Measurements from ENCODE around the gene ST3GAL6.

The ST3GAL6 gene, protein sequence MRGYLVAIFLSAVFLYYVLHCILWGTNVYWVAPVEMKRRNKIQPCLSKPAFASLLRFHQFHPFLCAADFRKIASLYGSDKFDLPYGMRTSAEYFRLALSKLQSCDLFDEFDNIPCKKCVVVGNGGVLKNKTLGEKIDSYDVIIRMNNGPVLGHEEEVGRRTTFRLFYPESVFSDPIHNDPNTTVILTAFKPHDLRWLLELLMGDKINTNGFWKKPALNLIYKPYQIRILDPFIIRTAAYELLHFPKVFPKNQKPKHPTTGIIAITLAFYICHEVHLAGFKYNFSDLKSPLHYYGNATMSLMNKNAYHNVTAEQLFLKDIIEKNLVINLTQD

DNA sequence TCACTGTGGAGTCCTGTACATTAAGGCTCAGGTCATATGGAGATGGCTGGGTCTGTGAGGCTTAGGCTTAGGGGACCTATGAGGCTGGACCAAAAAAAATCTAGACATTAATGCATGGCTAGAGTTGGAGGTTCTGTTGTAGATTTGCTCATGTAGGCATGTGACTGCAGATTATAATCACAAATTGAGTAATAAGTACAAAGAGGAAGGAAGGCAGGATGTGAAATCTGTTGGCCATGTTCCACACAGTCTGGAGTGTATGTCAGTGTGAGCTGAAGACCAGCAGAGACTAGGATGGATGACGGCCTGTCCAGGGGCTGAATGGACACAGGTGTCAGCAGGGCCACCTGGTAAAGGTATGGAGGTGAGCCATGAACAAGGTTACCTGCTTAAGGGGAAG lies at the start of gene ST3GAL6:
Gene ST3GAL6 (plus strand): TSS at position 265 of the 400 bp plus-strand sequence. CDS start 5,101 bp downstream, outside the sequence.
- DNase-seq (ENCODE audit: low read depth), result no peak

DNA sequence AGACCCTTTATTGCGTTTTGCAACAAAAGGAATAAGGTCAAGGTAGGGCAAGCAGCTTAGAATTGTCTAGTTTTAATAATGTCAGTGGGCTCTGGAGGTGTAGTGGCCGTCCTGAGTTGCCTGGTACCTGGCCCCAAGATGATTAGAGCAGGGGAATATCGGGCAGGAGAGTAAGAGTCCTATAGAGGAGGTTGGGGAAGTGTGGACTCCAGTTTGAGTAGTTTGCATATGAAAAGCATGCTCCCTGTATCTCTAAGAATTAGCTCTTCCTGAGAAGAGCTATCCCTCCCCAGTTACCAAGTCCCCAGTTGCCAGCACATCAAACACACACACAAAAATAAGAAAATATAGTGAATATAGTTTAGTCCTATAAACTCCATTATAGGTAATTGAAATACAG lies 49.2 kb upstream of the ST3GAL6 start:
- no peak for DNase-seq (ENCODE audit: low read depth)

DNA sequence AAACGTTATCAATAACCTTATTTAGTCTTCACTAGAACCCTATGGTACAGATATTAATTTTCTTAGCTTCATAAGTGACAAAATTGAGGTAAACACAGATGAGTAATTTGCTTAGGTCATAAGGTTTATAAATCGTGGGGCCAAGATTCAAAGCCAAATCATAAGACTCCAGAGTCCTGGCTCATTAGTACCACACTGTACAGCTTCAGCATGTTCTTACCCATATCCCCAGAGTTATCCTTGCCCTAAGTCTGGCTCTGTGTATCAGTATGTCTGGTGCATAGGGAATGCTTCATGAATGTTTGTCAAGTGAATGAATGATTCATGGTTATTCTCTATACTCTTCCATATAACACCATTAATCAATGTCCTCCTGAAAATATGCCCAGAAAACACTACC lies 45.6 kb upstream of the ST3GAL6 start:
- DNase-seq (ENCODE audit: low read depth), result no peak

DNA sequence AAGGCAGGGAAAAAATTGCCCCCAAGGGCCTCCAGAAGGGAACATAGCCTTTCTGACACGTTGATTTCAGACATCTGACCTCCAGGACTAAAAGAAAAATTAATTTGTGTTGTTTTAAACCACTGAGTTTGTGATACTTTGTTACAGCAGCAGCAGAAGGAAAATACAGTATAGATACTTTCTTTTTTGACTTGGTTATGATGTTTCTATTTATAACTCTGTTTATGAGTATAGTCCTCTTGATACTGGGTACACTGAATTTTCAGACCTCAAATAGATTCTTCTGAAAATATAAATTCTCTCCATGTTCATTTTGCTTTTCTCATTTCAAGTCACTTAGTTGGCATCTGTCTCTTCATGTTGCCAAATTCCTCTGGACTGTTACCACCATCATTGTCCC lies 44.4 kb upstream of the ST3GAL6 start:
- no peak for DNase-seq (ENCODE audit: low read depth)

DNA sequence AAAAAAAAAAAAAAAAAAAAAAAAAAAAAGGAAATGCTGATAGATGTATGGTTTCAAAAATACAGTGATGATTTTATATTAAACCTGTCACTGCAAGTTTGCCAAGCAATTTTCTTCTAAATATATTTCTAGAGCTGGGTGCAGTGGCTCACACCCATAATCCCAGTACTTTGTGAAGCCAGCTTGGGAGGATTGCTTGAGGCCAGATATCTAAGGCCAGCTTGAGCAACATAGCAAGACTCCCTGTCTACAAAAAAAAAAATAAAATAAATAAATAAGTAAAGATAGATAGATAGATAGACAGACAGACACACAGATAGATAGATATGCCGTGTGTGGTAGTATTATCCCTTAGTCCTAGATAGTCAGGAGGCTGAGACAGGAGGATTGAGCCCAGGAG lies 41.4 kb upstream of the ST3GAL6 start:
- DNase-seq (ENCODE audit: low read depth), result no peak

GRCh38 chr3:98722389-98722788 lies 40.8 kb upstream of the ST3GAL6 start:
- DNase-seq (ENCODE audit: low read depth), result no peak

- no peak for DNase-seq (ENCODE audit: low read depth)
These were observed 37.8 kb upstream of the ST3GAL6 start for GRCh38 chr3:98725352-98725751.

DNA sequence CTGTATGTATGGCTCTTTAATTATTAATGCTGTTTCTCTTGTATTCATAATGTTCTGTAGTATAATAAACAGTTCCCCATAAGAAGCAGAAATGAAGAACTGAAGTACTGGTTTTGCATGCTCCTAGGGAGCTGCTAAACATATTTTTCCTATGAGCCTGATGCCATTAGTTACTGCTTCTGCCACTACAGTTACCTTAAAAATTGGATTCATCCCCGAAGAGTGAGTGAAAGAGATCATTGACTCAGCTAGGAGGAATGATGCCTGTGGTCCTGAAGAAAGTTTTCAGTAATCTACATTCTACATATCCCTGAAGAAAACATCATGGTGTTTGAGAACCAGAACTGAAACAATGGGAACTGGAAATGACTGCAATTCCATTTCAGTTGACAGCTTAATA lies 37.1 kb upstream of the ST3GAL6 start:
- DNase-seq (ENCODE audit: low read depth), result no peak

DNA sequence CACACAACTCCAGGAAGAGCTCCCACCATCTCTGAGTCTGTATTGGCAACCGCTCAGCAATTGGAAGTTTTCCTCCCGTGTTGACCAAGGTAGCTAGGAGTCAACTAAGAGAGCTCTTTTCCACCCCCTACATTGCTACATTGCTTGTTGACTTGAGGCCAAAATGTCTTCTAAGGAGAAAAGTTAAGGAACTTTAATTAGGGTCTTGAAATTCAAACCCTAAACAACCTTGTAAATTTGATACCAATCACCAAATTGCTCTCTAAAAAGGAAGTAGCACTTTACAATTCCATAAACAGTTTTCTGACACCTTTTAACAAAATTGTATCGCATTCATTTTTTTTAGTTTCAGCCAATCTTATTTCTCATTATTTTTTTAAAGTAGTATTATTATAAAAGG lies 35.5 kb upstream of the ST3GAL6 start:
- DNase-seq (ENCODE audit: low read depth), result no peak

DNA sequence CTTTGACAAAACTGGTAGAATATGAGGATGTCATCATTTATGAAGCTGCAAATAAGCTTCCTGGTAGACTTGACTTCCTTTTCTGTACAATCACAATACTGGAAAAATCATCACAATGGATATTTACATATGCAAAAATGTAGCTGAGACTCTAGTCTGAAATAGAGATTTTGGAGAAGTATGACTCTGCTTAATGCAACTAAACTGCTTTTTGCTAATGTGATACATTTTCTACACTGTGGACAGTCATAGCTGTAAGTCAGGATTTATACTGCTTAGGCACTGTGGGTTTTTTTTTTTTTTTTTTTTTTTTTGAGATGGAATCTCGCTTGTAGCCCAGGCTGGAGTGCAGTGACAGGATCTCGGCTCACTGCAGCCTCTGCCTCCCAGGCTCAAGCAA lies 34.5 kb upstream of the ST3GAL6 start:
- DNase-seq (ENCODE audit: low read depth), result no peak

GRCh38 chr3:98730338-98730737 lies 32.8 kb upstream of the ST3GAL6 start:
- no peak for DNase-seq (ENCODE audit: low read depth)

DNA sequence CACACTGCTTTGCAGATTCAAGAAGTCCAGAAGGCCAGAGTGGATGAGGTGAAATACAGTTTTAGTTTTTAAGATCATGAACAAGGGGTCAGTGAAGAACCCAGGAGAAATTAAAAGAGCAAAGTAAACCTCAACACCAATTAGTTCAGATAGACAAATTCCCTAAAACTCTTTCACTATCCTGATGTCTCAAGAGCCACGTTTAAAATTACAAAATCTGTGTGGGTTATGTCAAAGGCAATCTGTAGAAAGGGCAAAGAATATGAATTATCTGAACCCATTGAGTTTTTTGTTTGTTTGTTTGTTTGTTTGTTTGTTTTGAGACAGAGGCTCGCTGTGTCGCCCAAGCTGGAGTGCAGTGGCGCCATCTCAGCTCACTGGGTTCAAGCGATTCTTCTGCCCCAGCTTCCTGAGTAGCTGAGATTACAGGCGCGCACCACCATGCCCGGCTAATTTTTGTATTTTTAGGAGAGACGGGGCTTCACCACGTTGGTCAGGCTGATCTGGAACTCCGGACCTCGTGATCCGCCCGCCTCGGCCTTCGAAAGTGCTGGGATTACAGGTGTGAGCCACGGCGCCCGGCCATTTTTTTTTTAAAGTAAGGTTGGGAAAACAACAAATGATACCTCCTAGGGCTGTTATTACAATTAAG lies 32.1 kb upstream of the ST3GAL6 start:
- DNase-seq (ENCODE audit: low read depth), result no peak

DNA sequence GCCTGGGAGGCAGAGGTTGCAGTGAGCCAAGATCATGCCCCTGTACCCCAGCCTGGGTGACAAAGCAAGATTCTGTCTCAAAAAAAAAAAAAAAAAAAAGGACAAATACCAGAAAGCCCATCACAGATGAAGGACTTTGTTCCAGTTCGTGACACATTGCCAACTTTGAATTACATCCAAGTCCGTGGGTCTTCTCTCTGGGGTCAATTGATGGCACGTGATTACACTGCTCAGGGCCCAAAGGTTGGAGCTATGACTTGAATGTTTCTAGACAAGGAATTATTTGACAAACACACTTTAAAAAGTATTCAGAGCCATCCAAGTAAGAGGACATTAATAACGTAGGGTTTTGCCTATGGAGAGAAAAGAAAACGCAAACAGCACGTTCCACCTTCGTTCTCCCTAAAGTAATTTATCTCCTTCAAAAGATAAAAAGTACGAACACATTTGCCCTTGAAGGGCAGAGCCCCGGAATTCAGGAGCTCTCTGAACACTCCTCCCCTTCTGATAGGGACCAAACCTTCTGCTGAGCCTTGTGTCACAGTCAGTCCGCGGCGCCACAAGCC lies 31.3 kb upstream of the ST3GAL6 start:
- DNase-seq (ENCODE audit: low read depth), result no peak

DNA sequence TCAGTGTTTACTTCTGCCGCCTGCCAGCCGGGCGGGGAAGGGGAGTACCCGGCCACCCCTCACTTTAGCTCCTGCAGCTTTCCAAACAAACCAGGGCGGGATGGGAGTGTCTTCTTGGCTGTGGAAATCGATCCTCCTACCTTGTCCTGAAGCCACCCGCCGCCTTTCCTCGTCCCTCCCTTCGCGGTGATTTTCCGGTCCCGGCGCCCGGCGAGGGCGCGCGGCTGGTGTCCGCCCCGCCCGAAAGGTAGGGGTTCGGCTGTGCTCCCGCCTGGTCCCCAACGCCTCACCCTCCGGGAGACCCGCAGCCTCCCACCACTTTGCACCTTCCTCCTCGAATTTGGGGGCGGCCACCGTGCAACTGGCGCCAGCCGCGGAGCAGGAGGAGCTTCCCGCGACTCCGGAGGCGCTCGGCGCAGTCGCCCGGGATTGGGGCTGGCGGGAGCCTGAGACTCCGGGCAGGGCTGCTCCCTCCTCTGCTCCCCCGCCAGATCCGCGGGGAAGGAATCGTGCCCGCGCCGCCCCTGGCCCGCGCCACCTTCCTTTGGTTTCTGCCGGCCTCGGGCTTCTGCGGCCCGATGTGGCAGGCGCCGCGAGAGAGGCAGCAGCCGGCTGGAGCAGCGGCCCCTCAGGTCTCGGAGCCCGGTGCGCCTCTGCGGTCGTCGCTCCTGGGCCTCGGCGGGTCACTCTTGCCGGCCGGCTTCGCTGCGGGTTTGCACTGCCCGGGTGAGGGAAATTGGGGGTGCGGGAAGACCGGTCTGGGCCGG lies 30.7 kb upstream of the ST3GAL6 start:
- DNase-seq (ENCODE audit: low read depth), result no peak

DNA sequence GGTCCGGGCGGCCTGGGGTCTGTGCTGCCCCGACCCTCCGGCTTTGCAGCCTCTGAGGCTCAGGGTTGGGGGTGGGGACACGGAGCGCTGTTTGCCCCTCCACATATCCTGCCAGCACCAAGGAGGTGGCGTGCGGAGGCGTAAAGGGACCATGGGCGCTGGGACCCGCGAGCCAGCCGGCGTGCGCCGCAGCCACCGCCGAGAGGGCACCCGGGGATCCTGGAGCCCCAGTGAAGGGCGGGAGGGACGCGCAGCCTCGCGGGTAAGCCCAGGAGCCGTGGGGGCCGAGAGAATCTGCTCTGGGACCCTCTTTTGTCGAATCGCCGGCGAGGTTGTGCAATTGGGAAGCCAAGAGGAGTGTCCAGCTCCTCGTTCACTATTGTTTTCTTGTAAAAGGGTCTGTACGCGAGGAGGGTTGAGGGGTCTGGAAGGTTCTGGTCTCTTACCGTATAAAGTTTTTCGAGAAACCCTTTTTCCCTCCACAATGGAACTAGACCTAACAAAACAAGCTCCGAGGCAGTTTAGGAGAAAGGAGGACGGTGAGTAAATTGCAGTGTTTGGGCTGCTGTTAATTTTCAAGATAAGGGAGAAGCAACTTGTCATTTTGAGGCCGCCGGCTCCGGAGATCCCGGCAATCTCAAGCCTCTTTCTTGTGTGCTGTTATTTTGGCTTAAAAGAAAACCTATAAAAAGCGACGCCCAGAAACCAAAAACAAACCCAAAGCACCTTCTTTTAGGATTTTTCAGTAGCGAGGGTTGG lies 29.9 kb upstream of the ST3GAL6 start:
- DNase-seq (ENCODE audit: low read depth), result no peak

GRCh38 chr3:98733812-98734281 lies 29.3 kb upstream of the ST3GAL6 start:
- no peak for DNase-seq (ENCODE audit: low read depth)

DNA sequence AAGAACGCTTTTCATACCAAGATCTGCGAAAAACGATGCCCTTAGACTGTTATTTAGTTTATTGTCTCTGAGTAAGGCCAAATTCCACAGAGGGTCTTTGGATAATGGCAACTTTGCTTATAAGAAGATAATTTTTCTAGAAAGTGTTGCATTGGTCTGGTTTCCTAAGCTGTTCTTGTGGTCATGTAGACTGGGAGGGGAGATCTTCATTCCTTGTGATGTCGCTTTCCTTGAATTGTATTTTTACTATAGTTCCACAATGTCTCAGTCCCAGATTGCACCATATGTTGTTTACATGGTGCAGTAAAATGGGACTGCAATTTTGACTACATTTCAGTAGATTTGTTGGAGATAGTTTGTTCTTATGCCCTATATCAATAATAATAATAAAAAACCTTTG lies 28.8 kb upstream of the ST3GAL6 start:
- no peak for DNase-seq (ENCODE audit: low read depth)

DNA sequence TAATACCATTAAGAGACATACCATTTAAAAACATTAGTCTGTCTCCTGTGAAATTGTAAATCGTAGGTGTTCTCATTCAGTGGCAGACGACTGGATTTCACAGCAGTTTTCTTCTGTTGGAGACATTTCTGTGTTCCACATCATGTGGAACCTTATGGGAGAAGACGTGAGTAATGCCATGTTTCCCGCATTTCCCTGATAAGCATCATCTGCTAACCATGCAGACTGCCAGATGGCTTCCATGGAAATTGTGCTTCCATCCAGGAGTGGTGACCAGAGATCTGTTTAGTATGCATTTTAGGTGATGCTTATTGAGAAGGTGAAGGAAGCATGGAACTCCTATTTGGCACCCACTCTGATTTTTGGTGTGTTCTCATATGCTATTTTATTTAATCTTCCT lies 28.4 kb upstream of the ST3GAL6 start:
- DNase-seq (ENCODE audit: low read depth), result no peak

GRCh38 chr3:98735296-98735695 lies 27.8 kb upstream of the ST3GAL6 start:
- DNase-seq (ENCODE audit: low read depth), result no peak

DNA sequence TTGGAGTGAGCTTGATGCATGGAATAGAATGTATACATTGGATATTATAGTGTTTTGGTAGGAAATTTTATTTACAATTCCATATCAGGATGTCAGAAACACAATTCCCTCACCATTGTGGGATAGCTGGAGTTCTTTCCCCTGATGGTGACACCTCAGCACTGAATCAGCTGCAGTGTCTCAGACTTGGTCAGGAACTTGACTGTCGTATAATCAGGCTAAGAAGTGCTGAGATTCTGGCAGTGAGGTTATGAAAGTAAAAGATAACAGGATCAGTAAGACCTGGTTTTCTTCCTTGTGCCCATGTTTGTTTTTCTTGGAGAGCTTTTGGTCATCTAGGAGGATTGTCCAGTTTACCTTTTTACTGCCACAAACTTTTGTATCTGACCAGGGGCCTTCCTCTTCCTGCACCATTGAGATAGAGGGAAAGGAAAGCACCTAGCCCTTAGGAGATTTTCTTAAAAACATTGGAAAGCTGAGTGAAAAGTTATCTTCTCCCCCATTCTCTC lies 27.3 kb upstream of the ST3GAL6 start:
- no peak for DNase-seq (ENCODE audit: low read depth)

DNA sequence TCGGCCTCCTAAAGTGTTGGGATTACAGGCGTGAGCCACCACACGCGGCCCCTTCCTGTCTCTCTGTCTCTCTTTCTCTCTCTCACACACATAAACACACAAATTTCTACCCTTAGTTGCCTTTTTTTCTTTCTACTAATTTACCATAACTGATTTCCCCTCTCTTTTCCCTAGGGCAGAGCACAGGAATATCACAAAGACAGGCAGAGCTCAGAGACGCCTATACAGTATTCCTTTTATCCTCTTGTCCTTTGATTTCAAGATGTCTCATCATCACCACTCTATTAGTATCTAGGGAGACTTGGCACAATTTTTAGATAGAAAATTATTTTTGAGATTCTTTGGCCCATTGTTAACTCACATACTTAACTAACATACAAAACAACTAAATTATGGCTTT lies 25.8 kb upstream of the ST3GAL6 start:
- no peak for DNase-seq (ENCODE audit: low read depth)

DNA sequence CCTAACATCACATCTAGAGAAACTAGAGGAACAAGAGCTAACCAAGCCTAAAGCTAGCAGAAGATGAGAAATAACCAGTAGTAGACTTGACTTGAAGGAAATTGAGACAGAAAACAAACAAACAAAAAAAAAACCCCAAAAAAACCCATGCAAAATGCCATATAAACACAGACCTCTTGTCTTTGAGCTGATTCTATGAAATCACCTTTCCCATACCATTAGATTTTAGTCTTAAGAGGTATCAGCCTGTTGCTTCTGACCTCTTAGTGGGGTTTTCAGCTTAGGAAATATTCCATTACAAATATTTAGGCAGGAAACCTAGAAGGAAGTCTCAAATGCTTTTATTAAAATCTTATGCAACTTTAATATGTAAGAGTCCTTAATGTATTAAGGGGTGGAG lies 23.9 kb upstream of the ST3GAL6 start:
- no peak for DNase-seq (ENCODE audit: low read depth)
